Measurements from ENCODE around the gene INO80E.

DNA sequence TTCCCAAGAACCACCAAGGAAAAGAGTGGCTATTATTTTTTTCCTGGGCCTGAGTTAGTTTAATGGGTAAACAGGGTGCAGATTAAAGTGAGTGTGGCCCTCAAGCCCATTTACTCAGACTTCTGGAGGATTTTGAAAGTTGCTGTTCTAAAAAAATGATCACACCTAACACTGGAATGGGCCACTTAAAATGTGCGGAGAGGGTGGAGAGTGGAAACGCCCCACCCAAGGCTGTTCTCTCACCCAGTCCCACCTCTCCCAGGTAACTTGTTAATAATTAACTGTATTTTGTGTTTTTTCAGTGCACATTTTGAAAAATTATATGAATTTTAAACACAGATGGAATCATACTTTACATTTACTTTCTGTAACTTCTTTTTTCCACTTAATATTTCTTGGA is 6.0 kb upstream of the INO80E start:
- TF ChIP-seq, protein P1, sequence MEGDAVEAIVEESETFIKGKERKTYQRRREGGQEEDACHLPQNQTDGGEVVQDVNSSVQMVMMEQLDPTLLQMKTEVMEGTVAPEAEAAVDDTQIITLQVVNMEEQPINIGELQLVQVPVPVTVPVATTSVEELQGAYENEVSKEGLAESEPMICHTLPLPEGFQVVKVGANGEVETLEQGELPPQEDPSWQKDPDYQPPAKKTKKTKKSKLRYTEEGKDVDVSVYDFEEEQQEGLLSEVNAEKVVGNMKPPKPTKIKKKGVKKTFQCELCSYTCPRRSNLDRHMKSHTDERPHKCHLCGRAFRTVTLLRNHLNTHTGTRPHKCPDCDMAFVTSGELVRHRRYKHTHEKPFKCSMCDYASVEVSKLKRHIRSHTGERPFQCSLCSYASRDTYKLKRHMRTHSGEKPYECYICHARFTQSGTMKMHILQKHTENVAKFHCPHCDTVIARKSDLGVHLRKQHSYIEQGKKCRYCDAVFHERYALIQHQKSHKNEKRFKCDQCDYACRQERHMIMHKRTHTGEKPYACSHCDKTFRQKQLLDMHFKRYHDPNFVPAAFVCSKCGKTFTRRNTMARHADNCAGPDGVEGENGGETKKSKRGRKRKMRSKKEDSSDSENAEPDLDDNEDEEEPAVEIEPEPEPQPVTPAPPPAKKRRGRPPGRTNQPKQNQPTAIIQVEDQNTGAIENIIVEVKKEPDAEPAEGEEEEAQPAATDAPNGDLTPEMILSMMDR (IDR thresholded peaks at IDR 0.05): no peak
- no peak for TF ChIP-seq POLR2A (IDR thresholded peaks at IDR 0.05)
